DND-41 (cell line): ENCODE measurements around the gene HDAC4.

ENCODE experiments used
- CTCF ChIP-seq: IDR thresholded peaks from 2 replicates; pipeline ENCODE4 v1.5.1; 2012; ENCODE audit warnings: borderline replicate concordance, low read length, moderate library complexity, mild to moderate bottlenecking; ENCODE audit not compliant: poor library complexity, severe bottlenecking; ENCODE audit errors: extremely low read depth
- EZH2 ChIP-seq: IDR thresholded peaks from 3 replicates; pipeline ENCODE4 v1.6.1; 2012; ENCODE audit warnings: borderline replicate concordance, low read depth, mild to moderate bottlenecking, moderate library complexity, low read length, inconsistent platforms; ENCODE audit not compliant: severe bottlenecking

- no peak for TF ChIP-seq CTCF
- no peak for TF ChIP-seq EZH2
Measured at GRCh38 chr2:239109041-239109927, 291.5 kb downstream of the HDAC4 start.
